Measurements from ENCODE around the gene MLXIP. TPM values are rescaled to one million over a fixed set of nuclear protein-coding genes. Genes with fewer than 3 reads are reported as not detected.

Gene MLXIP
- total and polyA plus RNA-seq, 2 of the 13 experiments (the other 11 are each of a cell fraction or from before 2014, with no cell fraction given): 5.3 to 6.7 TPM

GRCh38 chr12:122182887-122183587 lies 104.5 kb downstream of the MLXIP start, which contains the start of gene LRRC43 (continued):
- TF ChIP-seq ZNF646 (CRISPR knock-in tag; IDR thresholded peaks at IDR 0.05) (no peak), UBTF (CRISPR knock-in tag; IDR thresholded peaks at IDR 0.05) (0 out of 2 replicates have a peak, but pooled peaks have one; percentile 26), ZFY (CRISPR knock-in tag; IDR thresholded peaks at IDR 0.05) (peak; percentile 26; the same call in 1 of the 2 replicates), ZNF598 (CRISPR knock-in tag; IDR thresholded peaks at IDR 0.05; ENCODE audit: borderline replicate concordance) (no peak), RFX1 (IDR thresholded peaks at IDR 0.05) (0 out of 2 replicates have a peak, but pooled peaks have one; percentile 16), ZSCAN22 (CRISPR knock-in tag; IDR thresholded peaks at IDR 0.05) (no peak), KDM3A (CRISPR knock-in tag; IDR thresholded peaks at IDR 0.05; ENCODE audit: low read depth) (no peak), RBFOX2 (IDR thresholded peaks at IDR 0.05; ENCODE audit: low read depth, low read length) (no peak), ZBED4 (CRISPR knock-in tag; IDR thresholded peaks at IDR 0.05; ENCODE audit: borderline replicate concordance) (0 out of 2 replicates have a peak, but pooled peaks have one; percentile 20), NR2C2 (CRISPR knock-in tag; IDR thresholded peaks at IDR 0.05; ENCODE audit: borderline replicate concordance) (no peak), ARID4A (CRISPR knock-in tag; IDR thresholded peaks at IDR 0.05; ENCODE audit: borderline replicate concordance) (peak; percentile 57; the same call in 1 of the 2 replicates)
